IMR-90 (cell line): ENCODE data around the gene SULT1C4. TPM values are rescaled to one million over a fixed set of nuclear protein-coding genes. Genes with fewer than 3 reads are reported as not detected.
A peak's percentile ranks its signal among the peaks of the same experiment; 100 is the strongest.

Source experiments
- ATAC-seq: fragments of 200-7000 bp; cut with Tn5 transposase; 2 replicates; pipeline ENCODE4 v1.9.1; 2020; ENCODE audit warnings: low read depth, mild to moderate bottlenecking, moderate library complexity
- BruUV-seq: library from RNA; stranded (reverse); fragments of 400-500 nt; replicated peaks from 2 replicates; lab custom pipeline; 2021; lab: Mats Ljungman, UMichigan
- CTCF ChIA-PET: fragments of 300-600 bp; formaldehyde crosslinking; extraction: SDS; loops from one replicate; lab custom pipeline; 2021; ENCODE audit warnings: antibody characterized with exemption; lab: Yijun Ruan, JAX
- POLR2A ChIA-PET: fragments of 300-600 bp; sonication (Branson Sonifier 250); formaldehyde crosslinking; loops from one replicate; lab custom pipeline; 2022; ENCODE audit warnings: antibody characterized with exemption; ENCODE audit not compliant: unreplicated experiment; lab: Charles Lee
- DNase-seq: peaks from one replicate; pipeline ENCODE4 v3.0.0; 2013
- H2AFZ ChIP-seq: replicated peaks from 2 replicates; pipeline ENCODE3; 2013; ENCODE audit warnings: low read length, mild to moderate bottlenecking; ENCODE audit not compliant: poor library complexity
- H2AK5ac ChIP-seq: 2 replicates; pipeline ENCODE4 v1.6.1; 2013; ENCODE audit warnings: low read depth, low read length, inconsistent platforms
- H2AK9ac ChIP-seq: replicated peaks from 2 replicates; pipeline ENCODE3; 2013; ENCODE audit warnings: mild to moderate bottlenecking, low read depth, low read length, moderate library complexity; ENCODE audit not compliant: poor library complexity
- H2BK120ac ChIP-seq: 2 replicates; pipeline ENCODE4 v1.6.1; 2013; ENCODE audit warnings: low read depth, low read length, inconsistent platforms
- H2BK15ac ChIP-seq: 3 replicates; pipeline ENCODE4 v1.6.1; 2013; ENCODE audit warnings: low read depth, low read length, inconsistent platforms
- H2BK20ac ChIP-seq: 2 replicates; pipeline ENCODE4 v1.6.1; 2013; ENCODE audit warnings: low read depth, mild to moderate bottlenecking, inconsistent platforms, low read length, moderate library complexity
- H2BK5ac ChIP-seq: 2 replicates; pipeline ENCODE4 v1.6.1; 2013; ENCODE audit warnings: mild to moderate bottlenecking, low read depth, low read length, inconsistent platforms; ENCODE audit not compliant: poor library complexity, severe bottlenecking
- H3K14ac ChIP-seq: replicated peaks from 2 replicates; pipeline ENCODE4 v1.6.1; 2013; ENCODE audit warnings: low read depth, low read length, inconsistent platforms
- H3K18ac ChIP-seq: 2 replicates; pipeline ENCODE4 v1.6.1; 2013; ENCODE audit warnings: low read depth, low read length, control low read depth
- H3K23ac ChIP-seq: 2 replicates; pipeline ENCODE4 v1.6.1; 2013; ENCODE audit warnings: low read depth, low read length, inconsistent platforms
- H3K27ac ChIP-seq: 2 replicates; pipeline ENCODE4 v1.5.1; 2013; ENCODE audit warnings: mild to moderate bottlenecking, control low read depth, low read length; ENCODE audit not compliant: insufficient read depth
- H3K27me3 ChIP-seq: 2 replicates; pipeline ENCODE4 v1.6.1; 2013; ENCODE audit warnings: low read length; ENCODE audit not compliant: control insufficient read depth, insufficient read depth
- H3K36me3 ChIP-seq: 2 replicates; pipeline ENCODE4 v1.6.1; 2013; ENCODE audit warnings: low read length, mixed read lengths; ENCODE audit not compliant: control insufficient read depth, insufficient read depth
- H3K4ac ChIP-seq: 2 replicates; pipeline ENCODE4 v1.6.1; 2013; ENCODE audit warnings: low read depth, low read length, inconsistent platforms
- H3K4me1 ChIP-seq: 2 replicates; pipeline ENCODE4 v1.6.1; 2013; ENCODE audit warnings: low read length, mixed read lengths; ENCODE audit not compliant: control insufficient read depth, insufficient read depth
- H3K4me2 ChIP-seq: 2 replicates; pipeline ENCODE4 v1.6.1; 2013; ENCODE audit warnings: low read depth, mild to moderate bottlenecking, control low read depth, low read length, moderate library complexity
- H3K4me3 ChIP-seq: 2 replicates; pipeline ENCODE4 v1.5.1; 2013; ENCODE audit warnings: low read depth, mild to moderate bottlenecking, control low read depth, low read length, moderate library complexity; ENCODE audit not compliant: insufficient read depth
- H3K56ac ChIP-seq: 2 replicates; pipeline ENCODE4 v1.6.1; 2013; ENCODE audit warnings: low read length, inconsistent platforms; ENCODE audit not compliant: insufficient read depth; ENCODE audit errors: extremely low read depth
- H3K79me1 ChIP-seq, 2 experiments: 2 replicates each; pipeline ENCODE4 v1.6.1; 2013; ENCODE audit warnings: low read length in 2 of 2, inconsistent platforms in 1 of 2, low read depth in 1 of 2
- H3K9ac ChIP-seq: 2 replicates; pipeline ENCODE4 v1.6.1; 2013; ENCODE audit warnings: low read depth, low read length, control low read depth
- H3K9me1 ChIP-seq: 2 replicates; pipeline ENCODE4 v1.6.1; 2013; ENCODE audit warnings: low read length, inconsistent platforms; ENCODE audit not compliant: insufficient read depth
- H3K9me3 ChIP-seq: 2 replicates; pipeline ENCODE4 v1.6.1; 2013; ENCODE audit warnings: low read length; ENCODE audit not compliant: control insufficient read depth, insufficient read depth
- H4K20me1 ChIP-seq: 2 replicates; pipeline ENCODE4 v1.6.1; 2013; ENCODE audit warnings: low read length, inconsistent platforms; ENCODE audit not compliant: insufficient read depth
- H4K5ac ChIP-seq: 2 replicates; pipeline ENCODE4 v1.6.1; 2013; ENCODE audit warnings: mild to moderate bottlenecking, low read depth, low read length, control low read depth
- H4K8ac ChIP-seq, 2 experiments: 2 replicates each; pipeline ENCODE4 v1.6.1; 2013; ENCODE audit warnings: low read depth in 2 of 2, low read length in 2 of 2, control low read depth in 1 of 2, inconsistent platforms in 1 of 2
- H4K91ac ChIP-seq: 2 replicates; pipeline ENCODE4 v1.6.1; 2013; ENCODE audit warnings: low read depth, low read length, inconsistent platforms; ENCODE audit not compliant: insufficient read depth
- BHLHE40 ChIP-seq: fragments of 150-350 bp; IDR thresholded peaks from 2 replicates; pipeline ENCODE4 v1.6.1; 2016; ENCODE audit warnings: mild to moderate bottlenecking, low read depth, low read length
- CEBPB ChIP-seq: IDR thresholded peaks from 2 replicates; pipeline ENCODE4 v1.6.1; 2012; ENCODE audit warnings: low read depth, low read length, improper control_type of control experiment
- CHD1 ChIP-seq: IDR thresholded peaks from 2 replicates; pipeline ENCODE4 v1.6.1; 2012; ENCODE audit warnings: low read depth, low read length, improper control_type of control experiment
- CTCF ChIP-seq: conservative IDR thresholded peaks from 2 replicates; pipeline ENCODE4 v1.5.1; 2012; ENCODE audit warnings: mild to moderate bottlenecking, low read depth, low read length, improper control_type of control experiment
- ELK1 ChIP-seq: fragments of 150-350 bp; IDR thresholded peaks from 2 replicates; pipeline ENCODE4 v1.6.1; 2016; ENCODE audit warnings: low read depth, mild to moderate bottlenecking, low read length, moderate library complexity, borderline replicate concordance
- FOS ChIP-seq: fragments of 150-350 bp; IDR thresholded peaks from 2 replicates; pipeline ENCODE4 v1.6.1; 2016; ENCODE audit warnings: low read depth, low read length
- MAFK ChIP-seq: IDR thresholded peaks from 2 replicates; pipeline ENCODE4 v1.6.1; 2012; ENCODE audit warnings: low read depth, low read length, improper control_type of control experiment
- MAZ ChIP-seq: IDR thresholded peaks from 2 replicates; pipeline ENCODE4 v1.6.1; 2012; ENCODE audit warnings: low read depth, mild to moderate bottlenecking, low read length, improper control_type of control experiment, moderate library complexity, borderline replicate concordance
- MXI1 ChIP-seq: IDR thresholded peaks from 2 replicates; pipeline ENCODE4 v1.6.1; 2012; ENCODE audit warnings: low read depth, mild to moderate bottlenecking, low read length, moderate library complexity, borderline replicate concordance
- NFE2L2 ChIP-seq: fragments of 150-350 bp; IDR thresholded peaks from 2 replicates; pipeline ENCODE4 v1.6.1; 2016; ENCODE audit warnings: low read depth, mild to moderate bottlenecking, low read length
- POLR2A ChIP-seq: IDR thresholded peaks from 2 replicates; pipeline ENCODE4 v1.6.1; 2012; ENCODE audit warnings: mild to moderate bottlenecking, low read depth, low read length
- RAD21 ChIP-seq: IDR thresholded peaks from 2 replicates; pipeline ENCODE4 v1.6.1; 2012; ENCODE audit warnings: low read length, improper control_type of control experiment
- RCOR1 ChIP-seq: IDR thresholded peaks from 2 replicates; pipeline ENCODE4 v1.6.1; 2012; ENCODE audit warnings: mild to moderate bottlenecking, low read length, improper control_type of control experiment; ENCODE audit not compliant: insufficient replicate concordance
- RFX5 ChIP-seq: IDR thresholded peaks from 2 replicates; pipeline ENCODE4 v1.8.0; 2012; ENCODE audit warnings: low read depth, mild to moderate bottlenecking, low read length, moderate library complexity
- SMC3 ChIP-seq: fragments of 150-350 bp; IDR thresholded peaks from 2 replicates; pipeline ENCODE4 v1.6.1; 2016; ENCODE audit warnings: low read depth, mild to moderate bottlenecking, antibody characterized with exemption, low read length, moderate library complexity
- USF2 ChIP-seq: fragments of 150-350 bp; IDR thresholded peaks from 2 replicates; pipeline ENCODE4 v1.6.1; 2017; ENCODE audit warnings: mild to moderate bottlenecking, antibody characterized with exemption, low read length, low read depth
- WGBS, 2 experiments: methylation state at CpG; one replicate each; pipeline versions ENCODE4 v1.1.5 to v1.1.7; 2013; ENCODE audit warnings: missing lambda C conversion rate in 2 of 2; ENCODE audit not compliant: insufficient read length in 1 of 2; ENCODE audit errors: extremely low coverage in 2 of 2; 5-methylcytosine and 5-hydroxymethylcytosine counted together
- dilution Hi-C: fragments of 300-500 bp; cut with HindIII; formaldehyde crosslinking; loops from one replicate; pipeline ENCODE4 v1.14.3; 2018; ENCODE audit warnings: low sequenced_read_pairs; ENCODE audit not compliant: unreplicated experiment
- in situ Hi-C: fragments of 300-500 bp; cut with MboI; formaldehyde crosslinking; loops from 3 replicates; pipeline ENCODE4 v1.14.3; 2019; ENCODE audit warnings: low sequenced_read_pairs, inconsistent platforms, mixed read lengths
- intact Hi-C: fragments of 100-400 bp; cut with micrococcal nuclease; formaldehyde crosslinking; loops from 2 replicates; pipeline ENCODE4 v1.10.0; 2022
- polyA plus RNA-seq, 3 experiments: library from polyadenylated mRNA; depleted of rRNA; stranded (reverse); fragments of >200 nt; gene quantifications; 2 replicates each; pipeline ENCODE4 v1.2.3, GENCODE V29; 2012; ENCODE audit warnings: low replicate concordance in 1 of 3
- total RNA-seq: library from RNA; depleted of rRNA; stranded (reverse); fragments of >200 nt; gene quantifications from 2 replicates; pipeline ENCODE4 v1.2.3, GENCODE V29; 2012

Gene SULT1C4
- total and polyA plus RNA-seq, 2 of the 4 experiments (the other 2 are of a cell fraction): 0.36 to 0.50 TPM

- ChIA-PET CTCF (no interaction called here), POLR2A (no interaction called here)
- no peak overlapping the region for H3K4me3 ChIP-seq
- H3K27ac ChIP-seq: no peak overlapping the region
- H4K8ac ChIP-seq: no peak overlapping the region
- H3K18ac ChIP-seq: no peak overlapping the region
- H3K9me3 ChIP-seq: no peaks in the 10 kb centered on the region
- peaks cover 20% of the 10 kb centered on the region for H3K27me3 ChIP-seq
- no peak for TF ChIP-seq RAD21
- no peak for TF ChIP-seq RCOR1
- no peak for TF ChIP-seq CEBPB
- TF ChIP-seq ELK1: no peak
- TF ChIP-seq SMC3: no peak
- no peak for TF ChIP-seq CHD1
- TF ChIP-seq RFX5: no peak
- no peak for TF ChIP-seq FOS
- no peak for TF ChIP-seq BHLHE40
- no peak for TF ChIP-seq MAZ
- TF ChIP-seq MAFK: no peak
- no peak for TF ChIP-seq NFE2L2
- TF ChIP-seq USF2: no peak
- TF ChIP-seq CTCF: no peak
- TF ChIP-seq MXI1: no peak
- TF ChIP-seq POLR2A: no peak
- H3K4me2 ChIP-seq: no peak overlapping the region
- no peak overlapping the region for H4K91ac ChIP-seq
- H3K4me1 ChIP-seq: no peaks in the 10 kb centered on the region
- H2AK9ac ChIP-seq: no peak overlapping the region
- BruUV-seq: no TSS peak
- no peak overlapping the region for H2BK5ac ChIP-seq
- H3K79me1 ChIP-seq: no peaks in the 10 kb centered on the region
- H3K9ac ChIP-seq: no peak overlapping the region
- H2AFZ ChIP-seq: peak overlapping the region; percentile 48
- in situ Hi-C loops (no loop called here), dilution Hi-C loops (no loop called here), intact Hi-C loops (no loop called here)
- H2BK20ac ChIP-seq: no peak overlapping the region
- DNase-seq: no peak
- no peak overlapping the region for H3K4ac ChIP-seq
- WGBS, 2 experiments: 40% methylated on average over 1 of the region's 3 CpGs; no CpG with 5 or more reads in 1 of the 2 experiments
- no peak overlapping the region for H4K5ac ChIP-seq
- H3K23ac ChIP-seq: no peak overlapping the region
- no peak for ATAC-seq
- no peak overlapping the region for H2BK15ac ChIP-seq
- H2AK5ac ChIP-seq: no peak overlapping the region
- H4K20me1 ChIP-seq: no peaks in the 10 kb centered on the region
- H3K14ac ChIP-seq: no peak overlapping the region
- no peaks in the 10 kb centered on the region for H3K9me1 ChIP-seq
- H3K36me3 ChIP-seq: no peaks in the 10 kb centered on the region
- H2BK120ac ChIP-seq: no peak overlapping the region
- H3K56ac ChIP-seq: no peak overlapping the region
These were observed 46.8 kb upstream of the SULT1C4 start for GRCh38 chr2:108330979-108331378.
